SK-N-MC (cell line): Measurements from ENCODE around the gene OTUD5.

Experiments used
- DNase-seq: peaks from one replicate; pipeline ENCODE4 v3.0.0-alpha.2; 2011; ENCODE audit warnings: low read depth, low spot score
- H3K27ac ChIP-seq: fragments of 200-600 bp; sonication (generic); 2 replicates; pipeline ENCODE4 v1.5.1; 2016; ENCODE audit warnings: mixed run types
- H3K36me3 ChIP-seq: fragments of 200-600 bp; sonication (generic); 2 replicates; pipeline ENCODE4 v1.6.1; 2017; ENCODE audit warnings: antibody characterized with exemption, low read length, mixed read lengths; ENCODE audit not compliant: insufficient read depth
- H3K4me3 ChIP-seq: fragments of 200-600 bp; sonication (generic); 2 replicates; pipeline ENCODE4 v1.5.1; 2016
- H3K9ac ChIP-seq: fragments of 200-600 bp; sonication (generic); 2 replicates; pipeline ENCODE4 v1.8.0; 2017; ENCODE audit warnings: mixed run types, mixed read lengths; ENCODE audit not compliant: insufficient read length
- H3K9me3 ChIP-seq: fragments of 200-600 bp; sonication (generic); 2 replicates; pipeline ENCODE4 v1.6.1; 2017; ENCODE audit warnings: low read depth, mild to moderate bottlenecking, antibody characterized with exemption, low read length, moderate library complexity, mixed read lengths
- EZH2 ChIP-seq: fragments of 200-600 bp; sonication (generic); IDR thresholded peaks from one replicate; pipeline ENCODE4 v1.6.1; 2017; ENCODE audit warnings: antibody characterized with exemption
- FOXP2 ChIP-seq: optimal IDR thresholded peaks from 2 replicates; pipeline ENCODE3; 2011; ENCODE audit warnings: mild to moderate bottlenecking, moderate library complexity; ENCODE audit not compliant: insufficient read depth; ENCODE audit errors: extremely low read length, control extremely low read depth
- POLR2AphosphoS5 ChIP-seq: IDR thresholded peaks from 2 replicates; pipeline ENCODE4 v1.6.1; 2012; ENCODE audit warnings: mild to moderate bottlenecking, low read depth, low read length, borderline replicate concordance

The OTUD5 gene

GRCh38 chrX:48976086-48976485, 18.7 kb upstream of the OTUD5 start:
- Histone ChIP-seq H3K36me3 (no peaks in the 10 kb centered on the region; the same call in 1 of the 2 replicates), H3K4me3 (no peak overlapping the region), H3K27ac (no peak overlapping the region), H3K9ac (no peak overlapping the region), H3K9me3 (no peaks in the 10 kb centered on the region)
- no peak for DNase-seq
- TF ChIP-seq FOXP2 (no peak), POLR2AphosphoS5 (no peak), EZH2 (no peak)

DNA sequence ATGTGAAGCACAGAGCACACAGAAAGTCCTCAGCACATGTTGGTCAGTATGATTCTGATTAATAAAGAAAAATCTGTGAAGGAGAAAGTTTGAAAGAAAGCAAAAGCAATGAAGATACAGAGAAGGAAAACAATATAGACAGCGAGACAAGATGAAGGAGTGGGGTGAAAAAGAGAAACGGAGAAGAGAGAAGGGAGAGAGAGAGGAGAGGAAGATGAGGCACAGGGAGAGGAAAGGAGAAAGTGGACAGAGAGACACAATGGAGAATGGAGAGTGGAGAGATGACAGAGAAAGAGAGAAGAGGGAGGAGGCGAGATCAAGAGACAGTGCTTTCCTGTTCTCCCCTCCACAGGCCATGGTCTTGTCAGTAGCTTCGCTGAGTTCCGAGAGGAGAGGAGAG, 18.1 kb upstream of the OTUD5 start:
- Histone ChIP-seq H3K9me3 (no peaks in the 10 kb centered on the region), H3K36me3 (no peaks in the 10 kb centered on the region; the same call in 1 of the 2 replicates), H3K4me3 (no peak overlapping the region), H3K9ac (no peak overlapping the region), H3K27ac (no peak overlapping the region)
- no peak for TF ChIP-seq POLR2AphosphoS5
- TF ChIP-seq EZH2 = no peak
- no peak for TF ChIP-seq FOXP2
- DNase-seq = no peak

- H3K36me3 ChIP-seq = no peaks in the 10 kb centered on the region; the same call in 1 of the 2 replicates
- no peaks in the 10 kb centered on the region for H3K9me3 ChIP-seq
- H3K4me3 ChIP-seq = no peak overlapping the region
- TF ChIP-seq POLR2AphosphoS5 = no peak
- no peak for TF ChIP-seq EZH2
- TF ChIP-seq FOXP2 = no peak
- H3K9ac ChIP-seq = no peak overlapping the region
- DNase-seq = no peak
- no peak overlapping the region for H3K27ac ChIP-seq
Observed at GRCh38 chrX:48975041-48975440, 17.6 kb upstream of the OTUD5 start.

DNA sequence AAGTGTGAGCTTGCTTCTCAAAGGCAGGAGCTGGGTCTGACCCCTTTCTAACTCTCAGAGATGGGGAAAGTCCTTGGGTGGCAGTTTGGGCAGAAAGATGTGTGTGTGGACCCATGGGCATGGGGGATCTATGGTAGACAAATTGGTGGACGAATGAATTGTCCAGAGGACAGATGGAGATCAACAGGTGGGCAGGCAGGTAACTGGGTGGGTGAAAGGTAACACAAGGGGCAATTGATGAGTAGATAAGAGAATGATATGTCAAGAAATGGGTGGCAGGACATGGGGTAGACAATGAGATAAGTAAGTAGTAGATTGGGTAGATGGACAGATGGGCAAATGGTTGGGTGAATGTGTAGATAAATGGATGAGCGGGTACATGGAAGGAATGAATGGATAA, 17.2 kb upstream of the OTUD5 start:
- Histone ChIP-seq H3K9ac (no peak overlapping the region), H3K36me3 (no peaks in the 10 kb centered on the region; the same call in 1 of the 2 replicates), H3K27ac (no peak overlapping the region), H3K4me3 (no peak overlapping the region), H3K9me3 (no peaks in the 10 kb centered on the region)
- no peak for DNase-seq
- TF ChIP-seq EZH2 = no peak
- TF ChIP-seq FOXP2 = no peak
- TF ChIP-seq POLR2AphosphoS5 = no peak

- H3K9ac ChIP-seq = no peak overlapping the region
- no peak overlapping the region for H3K4me3 ChIP-seq
- H3K36me3 ChIP-seq = no peaks in the 10 kb centered on the region; the same call in 1 of the 2 replicates
- no peak overlapping the region for H3K27ac ChIP-seq
- TF ChIP-seq EZH2 = no peak
- no peak for TF ChIP-seq POLR2AphosphoS5
- no peak for TF ChIP-seq FOXP2
- DNase-seq = no peak
- no peaks in the 10 kb centered on the region for H3K9me3 ChIP-seq
Observed at GRCh38 chrX:48974033-48974432, 16.6 kb upstream of the OTUD5 start.

GRCh38 chrX:48972220-48973164, 15.1 kb upstream of the OTUD5 start:
- no peak for DNase-seq
- Histone ChIP-seq H3K27ac (no peak overlapping the region), H3K36me3 (no peaks in the 10 kb centered on the region; the same call in 1 of the 2 replicates), H3K4me3 (peak overlapping the region; percentile 76), H3K9me3 (no peaks in the 10 kb centered on the region), H3K9ac (no peak overlapping the region)
- TF ChIP-seq FOXP2 (no peak), POLR2AphosphoS5 (peak; percentile 10; the same call in 1 of the 2 replicates), EZH2 (no peak)

DNA sequence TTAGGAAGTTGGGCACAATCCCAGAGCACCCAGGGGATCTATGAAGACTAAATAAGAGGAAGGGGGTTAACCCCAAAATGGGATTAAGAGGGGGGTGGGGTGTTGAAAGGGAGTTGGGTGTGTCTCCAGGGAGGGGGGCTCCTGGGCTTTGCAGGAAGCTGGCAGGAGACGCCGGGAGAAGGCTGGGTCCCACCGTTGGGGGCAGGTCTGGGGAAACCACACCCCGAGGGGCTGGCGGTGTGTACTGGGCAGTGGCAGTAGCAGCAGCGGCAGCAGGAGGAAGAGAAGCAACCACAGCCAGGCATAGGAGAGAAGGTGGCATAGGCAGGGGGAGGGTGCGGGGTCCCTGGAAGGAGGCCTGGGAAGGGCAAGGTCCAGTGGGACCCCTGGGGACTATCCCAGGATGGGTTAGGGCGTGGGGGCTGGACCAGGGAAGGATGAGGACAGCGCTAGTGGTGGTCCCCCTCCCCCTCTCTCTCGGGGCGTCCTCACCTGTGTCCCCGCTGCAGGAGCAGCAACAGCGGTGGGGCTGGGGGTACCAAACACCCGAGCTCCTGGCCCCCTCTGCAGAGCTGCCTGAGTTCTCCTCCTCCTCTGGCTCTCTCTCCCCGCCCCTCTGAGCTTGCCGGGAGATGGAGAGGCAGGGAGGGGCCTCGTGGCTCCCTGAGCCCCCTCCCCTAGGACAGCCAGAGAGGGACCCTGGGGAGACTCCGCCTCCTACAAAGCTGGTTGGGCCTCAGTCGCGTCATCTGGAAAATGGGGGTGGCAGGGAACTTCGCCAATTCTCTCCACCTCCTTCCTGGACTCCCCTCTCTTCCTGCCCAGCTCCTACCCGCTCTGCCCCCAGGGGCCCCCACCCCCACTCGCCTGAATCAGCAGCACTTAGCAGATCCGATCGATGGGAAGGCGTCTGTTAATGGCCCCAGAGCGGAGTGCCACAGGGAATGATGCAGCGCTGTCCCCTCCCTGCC, 14.1 kb upstream of the OTUD5 start, which contains the start of gene KCND1:
Gene KCND1 (minus strand): TSS at position 596 of the 971 bp plus-strand sequence. CDS start 1,573 bp downstream, outside the sequence.
- H3K4me3 ChIP-seq = peak within 1 kb of the TSS; percentile 76
- H3K36me3 ChIP-seq = no peaks in the 10 kb centered on the region; the same call in 1 of the 2 replicates
- no peak for TF ChIP-seq FOXP2
- peak; percentile 36; the same call in 1 of the 2 replicates for TF ChIP-seq POLR2AphosphoS5
- no peaks in the 10 kb centered on the region for H3K9me3 ChIP-seq
- no peak within 1 kb of the TSS for H3K9ac ChIP-seq
- H3K27ac ChIP-seq = peak within 1 kb of the TSS; percentile 57
- peak; percentile 24 for DNase-seq
